MCF 10A (cell line): ENCODE measurements around the gene ZNF823. TPM values are rescaled to one million over a fixed set of nuclear protein-coding genes. Genes with fewer than 3 reads are reported as not detected.

Experiments
- BruUV-seq: library from RNA; stranded (reverse); fragments of 400-500 nt; replicated peaks from 2 replicates; lab custom pipeline; 2021; lab: Mats Ljungman, UMichigan
- CTCF ChIA-PET: fragments of 300-600 bp; sonication (Branson Sonifier 250); formaldehyde crosslinking; extraction: SDS; loops from one replicate; lab custom pipeline; 2021; ENCODE audit warnings: antibody characterized with exemption, inconsistent platforms; lab: Yijun Ruan, JAX
- POLR2A ChIA-PET: fragments of 300-600, 350-650 bp; sonication (Branson Sonifier 250); formaldehyde crosslinking; extraction: SDS; loops from one replicate; lab custom pipeline; 2020; ENCODE audit warnings: antibody characterized with exemption, inconsistent platforms; lab: Yijun Ruan, JAX
- DNase-seq: peaks from one replicate; pipeline ENCODE4 v3.0.0-alpha.2; 2018; ENCODE audit not compliant: unreplicated experiment
- H3K27ac Mint-ChIP-seq: one replicate; pipeline ENCODE4 v1.8.0; 2022; ENCODE audit warnings: mild to moderate bottlenecking, low read depth, mixed read lengths; ENCODE audit not compliant: unreplicated experiment
- H3K27me3 Mint-ChIP-seq: one replicate; pipeline ENCODE4 v1.8.0; 2022; ENCODE audit warnings: mixed read lengths; ENCODE audit not compliant: insufficient read depth, unreplicated experiment
- H3K36me3 Mint-ChIP-seq: one replicate; pipeline ENCODE4 v1.8.0; 2022; ENCODE audit warnings: mild to moderate bottlenecking, moderate library complexity, mixed read lengths; ENCODE audit not compliant: insufficient read depth, unreplicated experiment
- H3K4me1 Mint-ChIP-seq: one replicate; pipeline ENCODE4 v1.8.0; 2022; ENCODE audit warnings: mixed read lengths; ENCODE audit not compliant: insufficient read depth, unreplicated experiment
- H3K4me3 Mint-ChIP-seq: one replicate; pipeline ENCODE4 v1.8.0; 2022; ENCODE audit warnings: mild to moderate bottlenecking, moderate library complexity, mixed read lengths; ENCODE audit not compliant: unreplicated experiment
- H3K9me3 Mint-ChIP-seq: one replicate; pipeline ENCODE4 v1.8.0; 2022; ENCODE audit warnings: mixed read lengths; ENCODE audit not compliant: unreplicated experiment
- CTCF ChIP-seq: fragments of 200-600 bp; IDR thresholded peaks from one replicate; pipeline ENCODE4 v1.8.0; 2022; ENCODE audit warnings: antibody characterized with exemption, mild to moderate bottlenecking; ENCODE audit not compliant: unreplicated experiment
- intact Hi-C: fragments of 100-400 bp; cut with micrococcal nuclease; formaldehyde crosslinking; loops from 2 replicates; pipeline ENCODE4 v1.14.1; 2022
- total RNA-seq: library from RNA; stranded (reverse); gene quantifications from 2 replicates; pipeline ENCODE4 v1.2.3, GENCODE V29; 2022

Gene ZNF823
- total RNA-seq, 1 experiment from 2014 or later: 0.54 TPM

GRCh38 chr19:11705474-11705873, 33.3 kb downstream of the ZNF823 start:
- POLR2A ChIA-PET: interaction anchor here (0.5 kb wide), 1 partner anchor 21 kb away, joined by 3 read pairs; no protein-coding TSS in a partner anchor
- no peaks in the 10 kb centered on the region for H3K27me3 Mint-ChIP-seq

GRCh38 chr19:11704626-11705025, 34.1 kb downstream of the ZNF823 start:
- DNase-seq: no peak
- no peaks in the 10 kb centered on the region for H3K4me1 Mint-ChIP-seq
- H3K36me3 Mint-ChIP-seq: no peaks in the 10 kb centered on the region
- H3K27me3 Mint-ChIP-seq: no peaks in the 10 kb centered on the region
- no peak overlapping the region for H3K4me3 Mint-ChIP-seq
- peaks cover 10% of the 10 kb centered on the region for H3K9me3 Mint-ChIP-seq
- CTCF ChIA-PET: interaction anchor here (0.8 kb wide), 1 partner anchor 55 kb away, joined by 4 read pairs; no protein-coding TSS in a partner anchor
- POLR2A ChIA-PET: no interaction called here
- no TSS peak for BruUV-seq
- no peak overlapping the region for H3K27ac Mint-ChIP-seq
- intact Hi-C loops: no loop called here
- no peak for TF ChIP-seq CTCF

More at GRCh38 chr19:11705474-11705873, 33.3 kb downstream of the ZNF823 start:
- no peak for DNase-seq
- no TSS peak for BruUV-seq
- H3K4me3 Mint-ChIP-seq: no peak overlapping the region
- H3K36me3 Mint-ChIP-seq: no peaks in the 10 kb centered on the region
- peaks cover 10% of the 10 kb centered on the region for H3K9me3 Mint-ChIP-seq
- no peak overlapping the region for H3K27ac Mint-ChIP-seq
- H3K4me1 Mint-ChIP-seq: no peaks in the 10 kb centered on the region
- CTCF ChIA-PET: interaction anchor here (0.6 kb wide), 1 partner anchor 12 kb away, joined by 3 read pairs; no protein-coding TSS in a partner anchor
- intact Hi-C loops: no loop called here
- TF ChIP-seq CTCF: no peak

GRCh38 chr19:11699931-11700794, 38.6 kb downstream of the ZNF823 start:
- ChIA-PET CTCF (interaction anchor here (0.6 to 3.1 kb wide), 41 partner anchors 9 to 956 kb away, joined by 3 to 20 read pairs (median 4); partner anchors contain the start of genes ZNF20, ZNF440, ZNF441 and ZNF491), POLR2A (interaction anchor here (0.8 to 1.0 kb wide), 4 partner anchors 38 to 288 kb away, joined by 3 to 6 read pairs (median 4); partner anchors contain the start of genes ZNF441 and ZNF823)
- intact Hi-C loops: loop anchor here (1.0 kb wide), 2 partner anchors 288 to 441 kb away; no protein-coding TSS in a partner anchor
- H3K27ac Mint-ChIP-seq: no peak overlapping the region
- H3K9me3 Mint-ChIP-seq: no peaks in the 10 kb centered on the region
- peak; percentile 62 for TF ChIP-seq CTCF
- DNase-seq: peak; percentile 45
- H3K4me3 Mint-ChIP-seq: no peak overlapping the region
- H3K4me1 Mint-ChIP-seq: no peaks in the 10 kb centered on the region
- H3K36me3 Mint-ChIP-seq: no peaks in the 10 kb centered on the region
- BruUV-seq: no TSS peak
- no peaks in the 10 kb centered on the region for H3K27me3 Mint-ChIP-seq

- no peak overlapping the region for H3K27ac Mint-ChIP-seq
- H3K36me3 Mint-ChIP-seq: no peaks in the 10 kb centered on the region
- no peak overlapping the region for H3K4me3 Mint-ChIP-seq
- DNase-seq: no peak
- POLR2A ChIA-PET: no interaction called here
- TF ChIP-seq CTCF: no peak
- H3K4me1 Mint-ChIP-seq: no peaks in the 10 kb centered on the region
- H3K9me3 Mint-ChIP-seq: no peaks in the 10 kb centered on the region
- BruUV-seq: no TSS peak
- H3K27me3 Mint-ChIP-seq: no peaks in the 10 kb centered on the region
- CTCF ChIA-PET: interaction anchor here (0.6 to 1.1 kb wide), 5 partner anchors 13 to 903 kb away, joined by 3 to 6 read pairs (median 3); no protein-coding TSS in a partner anchor
- intact Hi-C loops: no loop called here
These were observed 40.5 kb downstream of the ZNF823 start for GRCh38 chr19:11698231-11698630.
